Heart left ventricle (tissue), 16 donors: ENCODE results near the gene ASMT. TPM values are rescaled to one million over a fixed set of nuclear protein-coding genes. Genes with fewer than 3 reads are reported as not detected.
A peak's percentile ranks its signal among the peaks of the same experiment; 100 is the strongest.

Source experiments
- ATAC-seq, 4 donors: fragments of 200-7000 bp; cut with Tn5 transposase; one replicate each; pipeline ENCODE4 v1.9.1; 2020 to 2022; ENCODE audit warnings: moderate library complexity in 4 of 4, mild to moderate bottlenecking in 3 of 4, moderate number of reproducible peaks in 1 of 4
- DNase-seq, 5 donors: peaks; one replicate each; pipeline ENCODE4 v3.0.0-alpha.2; 2020
- H3K27ac ChIP-seq, 12 donors: fragments of 200-600 bp; sonication (generic) in 4 of 12; one replicate each; pipeline versions ENCODE4 v1.5.0 to v1.8.0; 2016 to 2022; ENCODE audit warnings: mild to moderate bottlenecking in 2 of 12
- H3K27me3 ChIP-seq, 9 donors: fragments of 200-600 bp; sonication (generic) in 2 of 9; one replicate each; pipeline versions ENCODE4 v1.5.1 to v1.8.0; 2016 to 2022; ENCODE audit warnings: mild to moderate bottlenecking in 3 of 9
- H3K36me3 ChIP-seq, 9 donors: fragments of 200-600 bp; sonication (generic) in 2 of 9; one replicate each; pipeline versions ENCODE4 v1.5.0 to v1.8.0; 2018 to 2022; ENCODE audit warnings: mild to moderate bottlenecking in 2 of 9
- H3K4me1 ChIP-seq, 12 donors: fragments of 200-600 bp; sonication (generic) in 4 of 12; one replicate each; pipeline versions ENCODE4 v1.5.0 to v1.8.0; 2016 to 2022; ENCODE audit warnings: mild to moderate bottlenecking in 3 of 12
- H3K4me3 ChIP-seq, 12 donors: fragments of 200-600 bp; sonication (generic) in 4 of 12; one replicate each; pipeline versions ENCODE4 v1.5.0 to v1.8.0; 2017 to 2022; ENCODE audit warnings: mild to moderate bottlenecking in 9 of 12, moderate library complexity in 4 of 12
- H3K9me3 ChIP-seq, 12 donors: fragments of 200-600 bp; sonication (generic) in 4 of 12; one replicate each; pipeline versions ENCODE4 v1.5.0 to v1.8.0; 2016 to 2022; ENCODE audit warnings: mild to moderate bottlenecking in 1 of 12
- CTCF ChIP-seq, 12 donors: fragments of 200-600 bp; sonication (generic) in 4 of 12; IDR thresholded peaks; one replicate each; pipeline versions ENCODE4 v1.5.0 to v1.8.0; 2018 to 2022; ENCODE audit warnings: antibody characterized with exemption in 12 of 12, mild to moderate bottlenecking in 5 of 12
- POLR2A ChIP-seq, 2 donors: fragments of 450-650 bp; IDR thresholded peaks; one replicate each; pipeline ENCODE4 v1.6.1; 2017; ENCODE audit warnings: antibody characterized with exemption in 2 of 2, mild to moderate bottlenecking in 2 of 2, moderate library complexity in 2 of 2
- WGBS, 4 donors: extraction: QIAGEN DNeasy Blood & Tissue Kit in 2 of 4; methylation state at CpG; one replicate each; pipeline versions ENCODE4 v1.1.5 to v1.1.7; 2013 to 2018; 5-methylcytosine and 5-hydroxymethylcytosine counted together
- intact Hi-C, 10 donors: fragments of 100-400 bp; cut with DNase I; formaldehyde crosslinking; loops; one replicate each; pipeline versions ENCODE4 v1.11.1 to v1.14.2; 2022
- polyA plus RNA-seq, 2 donors: library from polyadenylated mRNA; stranded (reverse); fragments of 200-250 nt; gene quantifications; one replicate each; pipeline ENCODE4 v1.2.3, GENCODE V29; 2013
- total RNA-seq, 9 donors: library from RNA; depleted of rRNA in 2 of 9; stranded (reverse); fragments of >200 nt in 2 of 9; fragmentation: NEBNext Ultra II Directional in 3 of 9; extraction: Animal tissue kit (Norgen Biotek cat#: 25700) in 3 of 9; gene quantifications; one replicate each; pipeline versions ENCODE4 v1.1.0 to v1.2.4, GENCODE V29; 2016 to 2023
- donor health status: ischemic (EF 13 %, LVEDD 7.1; RV severe dilation, severe dysfunction).
- donor health status: healthy with polysubstance abuse.
- donor health status: DM: no; HTN: yes; CAD: no.
- donor health status: DM: no; HTN: no; CAD: no.
- donor health status: ischemic (EF 25% LVEDD 6.9; RV normal size, moderate dysfunction).
- donor health status: ischemic (EF 25% LVEDD 5.7; RV mildly dilated, moderate dysfunction).
- donor health status: healthy.
- donor health status: DM: yes; HTN: yes; CAD: no.
- donor health status: ischemic (EF 35%, LVEDD 5.7; RV mildly dilated, moderate dysfunction).
- donor health status: nonischemic (EF 11% LVEDD 7.7; RV severe dilation, severe dysfunction).
- donor health status: DM: yes; HTN: yes; CAD: no.
- donor health status: PGD.
- donor health status: ischemic (EF 29% LVEDD 5.4; RV normal size, mild dysfunction).
- donor health status: nonischemic (EF 23%, LVEDD 6.1; RV moderate dilation, normal function).

Gene ASMT
- total and polyA plus RNA-seq, 11 donors: 0.11 TPM; not detected in 10

- WGBS, 4 donors: 92 to 94% (median 93%) methylated on average over 16 to 17 of the region's 17 CpGs
- TF ChIP-seq POLR2A (IDR thresholded peaks at IDR 0.05) (no peak), CTCF (IDR thresholded peaks at IDR 0.05) (no peak)
Measured at GRCh38 chrX:1595711-1596060, 19.2 kb upstream of the ASMT start.

GRCh38 chrX:1596676-1597344 is 18.0 kb upstream of the ASMT start:
- H3K27me3 ChIP-seq: no peaks in the 10 kb centered on the region
- intact Hi-C loops: no loop called here
- TF ChIP-seq CTCF (IDR thresholded peaks at IDR 0.05) (no peak), POLR2A (IDR thresholded peaks at IDR 0.05) (no peak)
- H3K4me1 ChIP-seq: peaks cover 0 to 27% (median 15%) of the 10 kb centered on the region in 12 donors
- H3K36me3 ChIP-seq: peaks cover 11 to 82% (median 81%) of the 10 kb centered on the region in 9 donors
- 77 to 84% (median 81%) methylated on average over 17 to 30 of the region's 30 CpGs for WGBS, 4 donors
- ATAC-seq: no peak
- no peak overlapping the region for H3K27ac ChIP-seq
- no peak for DNase-seq
- no peaks in the 10 kb centered on the region for H3K9me3 ChIP-seq
- no peak overlapping the region for H3K4me3 ChIP-seq

More at GRCh38 chrX:1595711-1596060, 19.2 kb upstream of the ASMT start:
- no peaks in the 10 kb centered on the region for H3K9me3 ChIP-seq
- peaks cover 6 to 71% (median 70%) of the 10 kb centered on the region in 9 donors for H3K36me3 ChIP-seq
- no peaks in the 10 kb centered on the region for H3K27me3 ChIP-seq
- intact Hi-C loops: no loop called here
- no peak overlapping the region for H3K27ac ChIP-seq
- no peak for DNase-seq
- no peak overlapping the region for H3K4me3 ChIP-seq
- ATAC-seq: no peak
- H3K4me1 ChIP-seq: peaks cover 0 to 30% (median 16%) of the 10 kb centered on the region in 12 donors

- ATAC-seq (peak in 1 of 4 donors; percentile 9), DNase-seq (no peak)
- Histone ChIP-seq H3K9me3 (peaks cover 0 to 5% (median 0%) of the 10 kb centered on the region in 12 donors), H3K4me1 (peaks cover 0 to 23% (median 15%) of the 10 kb centered on the region in 12 donors), H3K27ac (no peak overlapping the region), H3K27me3 (no peaks in the 10 kb centered on the region), H3K36me3 (peaks cover 16 to 89% (median 88%) of the 10 kb centered on the region in 9 donors), H3K4me3 (no peak overlapping the region)
- WGBS, 4 donors: 86 to 95% (median 89%) methylated on average over 17 to 25 of the region's 25 CpGs
- intact Hi-C loops: no loop called here
- no peak for TF ChIP-seq POLR2A (IDR thresholded peaks at IDR 0.05)
- TF ChIP-seq CTCF (IDR thresholded peaks at IDR 0.05): no peak
Measured at GRCh38 chrX:1597345-1598020, 17.4 kb upstream of the ASMT start.
